Naive B cell (primary cell): ENCODE measurements around the gene RTP5. TPM values are rescaled to one million over a fixed set of nuclear protein-coding genes. Genes with fewer than 3 reads are reported as not detected.
"Not testable (repeated sequence)": the region's sequence is repeated elsewhere in the genome, so short reads cannot be mapped to it uniquely, and the experiment has no call there.

Source experiments
- ATAC-seq, 2 donors: fragments of 150-1000 bp; cut with Tn5 transposase; 2 replicates each; pipeline ENCODE4 v1.10.0; 2021; ENCODE audit warnings: low read depth in 2 of 2, mild to moderate bottlenecking in 2 of 2, moderate library complexity in 2 of 2
- DNase-seq: peaks from one replicate; pipeline ENCODE4 v3.0.0; 2022
- H3K27ac Mint-ChIP-seq, 6 donors: one replicate each; pipeline ENCODE4 v1.8.0; 2020 to 2022; ENCODE audit warnings: mild to moderate bottlenecking in 6 of 6, mixed read lengths in 6 of 6, moderate library complexity in 5 of 6, inconsistent platforms in 2 of 6
- H3K27me3 Mint-ChIP-seq, 3 donors: one replicate each; pipeline ENCODE4 v1.8.0; 2021 to 2022; ENCODE audit warnings: mixed read lengths in 3 of 3, mild to moderate bottlenecking in 1 of 3
- H3K36me3 Mint-ChIP-seq, 2 donors: one replicate each; pipeline ENCODE4 v1.8.0; 2020 to 2022; ENCODE audit warnings: mixed read lengths in 2 of 2, inconsistent platforms in 1 of 2, mild to moderate bottlenecking in 1 of 2
- H3K4me1 Mint-ChIP-seq, 3 donors: one replicate each; pipeline ENCODE4 v1.8.0; 2020 to 2022; ENCODE audit warnings: mixed read lengths in 3 of 3, inconsistent platforms in 1 of 3, mild to moderate bottlenecking in 1 of 3, moderate library complexity in 1 of 3
- H3K4me3 Mint-ChIP-seq, 8 donors: one replicate each; pipeline ENCODE4 v1.8.0; 2020 to 2022; ENCODE audit warnings: mild to moderate bottlenecking in 8 of 8, mixed read lengths in 8 of 8, moderate library complexity in 8 of 8, inconsistent platforms in 2 of 8
- H3K9me3 Mint-ChIP-seq, 7 donors: one replicate each; pipeline ENCODE4 v1.8.0; 2020 to 2022; ENCODE audit warnings: mixed read lengths in 7 of 7, mild to moderate bottlenecking in 5 of 7, inconsistent platforms in 2 of 7, moderate library complexity in 1 of 7
- polyA plus RNA-seq, 6 donors: library from polyadenylated mRNA; unstranded; fragments of 300-500 nt; fragmentation: Illumina TruSeq; gene quantifications; one replicate each; pipeline ENCODE4 v1.2.3, GENCODE V29; 2021; ENCODE audit warnings: low read depth in 6 of 6

RTP5 gene
- polyA plus RNA-seq, 6 donors from 2014 or later: not detected

GRCh38 chr2:241913703-241914102 is 44.2 kb downstream of the RTP5 start:
- ATAC-seq (no peak), DNase-seq (no peak)
- H3K4me3 Mint-ChIP-seq: no peak overlapping the region
- H3K4me1 Mint-ChIP-seq: peaks cover 10 to 38% (median 37%) of the 10 kb centered on the region in 3 donors
- no peak overlapping the region for H3K27ac Mint-ChIP-seq
- peaks cover 0 to 14% (median 5%) of the 10 kb centered on the region in 7 donors for H3K9me3 Mint-ChIP-seq
- peaks cover 20 to 35% of the 10 kb centered on the region in 2 donors for H3K36me3 Mint-ChIP-seq
- H3K27me3 Mint-ChIP-seq: no peaks in the 10 kb centered on the region

DNA sequence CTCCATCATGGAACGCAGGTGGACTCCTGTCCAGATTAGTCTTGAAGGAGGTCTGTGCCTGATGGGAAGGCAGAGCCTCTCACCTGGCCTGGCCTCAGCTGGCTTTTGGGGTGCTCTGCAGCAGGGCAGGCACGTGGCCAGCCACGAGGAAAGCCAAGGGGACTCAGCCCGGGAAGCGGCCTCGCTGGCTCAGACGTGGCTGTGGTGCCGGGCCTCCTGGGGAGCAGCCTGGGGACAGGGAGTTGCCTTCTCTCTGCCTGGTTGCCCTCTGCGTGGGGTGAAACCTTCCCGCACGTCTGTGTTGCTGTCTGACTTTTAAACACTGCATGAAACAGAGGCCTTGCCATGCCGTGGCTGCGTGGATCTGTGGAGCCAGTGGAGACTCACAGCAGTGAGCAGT is 45.0 kb downstream of the RTP5 start:
- H3K36me3 Mint-ChIP-seq: peaks cover 20 to 35% of the 10 kb centered on the region in 2 donors
- no peaks in the 10 kb centered on the region for H3K27me3 Mint-ChIP-seq
- peaks cover 5 to 38% (median 37%) of the 10 kb centered on the region in 3 donors for H3K4me1 Mint-ChIP-seq
- no peak for ATAC-seq
- peaks cover 0 to 14% (median 5%) of the 10 kb centered on the region in 7 donors for H3K9me3 Mint-ChIP-seq
- H3K27ac Mint-ChIP-seq: peak overlapping the region in 1 of 6 donors; percentile 51
- H3K4me3 Mint-ChIP-seq: no peak overlapping the region
- no peak for DNase-seq

GRCh38 chr2:241921631-241922030 is 52.1 kb downstream of the RTP5 start:
- H3K27ac Mint-ChIP-seq: not testable (repeated sequence)

DNA sequence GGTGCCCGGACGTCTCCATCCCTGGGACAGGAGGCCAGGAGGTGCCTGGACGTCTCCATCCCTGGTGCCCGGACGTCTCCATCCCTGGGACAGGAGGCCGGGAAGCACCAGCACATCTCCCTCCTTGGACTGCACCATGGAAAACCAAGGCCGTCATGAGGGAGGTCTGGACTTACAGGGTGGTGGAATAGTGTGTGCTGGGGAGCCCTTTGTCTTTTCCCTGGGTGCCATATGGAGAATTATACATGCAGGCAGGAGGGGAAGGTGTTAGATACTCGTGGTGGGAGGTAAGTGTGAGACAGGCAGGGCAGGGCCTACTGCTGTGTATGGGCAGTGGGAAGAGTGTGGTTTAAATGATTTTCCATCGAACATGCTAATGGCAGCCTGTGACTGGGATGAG is 52.9 kb downstream of the RTP5 start:
- no peak for DNase-seq
- Mint-ChIP-seq H3K27ac (peak overlapping the region in 1 of 6 donors; percentile 63), H3K27me3 (no peaks in the 10 kb centered on the region), H3K4me1 (peaks cover 4 to 14% (median 11%) of the 10 kb centered on the region in 3 donors), H3K4me3 (no peak overlapping the region), H3K9me3 (no peaks in the 10 kb centered on the region), H3K36me3 (no peaks in the 10 kb centered on the region)
- ATAC-seq: no peak

More at GRCh38 chr2:241921631-241922030, 52.1 kb downstream of the RTP5 start:
- DNase-seq, H3K9me3 Mint-ChIP-seq, H3K36me3 Mint-ChIP-seq, H3K4me3 Mint-ChIP-seq, ATAC-seq, H3K27me3 Mint-ChIP-seq: not testable (repeated sequence)
- peaks cover 4 to 19% (median 15%) of the 10 kb centered on the region in 3 donors for H3K4me1 Mint-ChIP-seq

DNA sequence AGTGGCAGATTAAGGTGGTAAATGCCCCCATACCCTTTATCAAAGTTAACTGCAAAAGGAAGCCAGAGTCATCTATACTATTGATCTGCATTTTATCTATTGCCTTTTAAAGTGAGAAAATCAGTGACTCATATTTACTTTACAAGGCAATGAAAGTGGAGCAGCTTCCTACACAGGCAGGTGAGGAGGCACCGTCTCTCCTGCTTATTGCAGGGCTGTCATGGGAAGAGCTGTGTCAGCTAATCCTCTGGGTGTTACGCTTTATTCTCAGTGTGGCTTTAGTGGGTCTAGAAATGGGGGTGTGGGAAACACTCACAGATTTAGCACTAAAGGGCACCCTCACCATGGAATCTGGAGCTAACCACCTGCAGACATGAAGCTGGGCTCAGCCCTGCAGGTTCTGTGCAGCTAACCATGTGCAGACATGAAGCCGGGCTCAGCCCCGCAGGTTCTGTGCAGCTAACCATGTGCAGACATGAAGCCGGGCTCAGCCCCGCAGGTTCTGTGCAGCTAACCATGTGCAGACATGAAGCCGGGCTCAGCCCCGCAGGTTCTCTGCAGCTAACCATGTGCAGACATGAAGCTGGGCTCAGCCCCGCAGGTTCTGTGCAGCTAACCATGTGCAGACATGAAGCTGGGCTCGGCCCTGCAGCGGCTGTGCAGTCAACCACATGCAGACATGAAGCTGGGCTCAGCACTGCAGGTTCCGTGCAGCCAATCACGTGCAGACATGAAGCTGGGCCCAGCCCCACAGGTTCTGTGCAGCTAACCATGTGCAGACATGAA is 53.5 kb downstream of the RTP5 start:
- DNase-seq, H3K4me3 Mint-ChIP-seq, H3K9me3 Mint-ChIP-seq, H3K36me3 Mint-ChIP-seq, H3K4me1 Mint-ChIP-seq, H3K27me3 Mint-ChIP-seq, ATAC-seq: not testable (repeated sequence)
- peak overlapping the region in 1 of 6 donors; percentile 63 for H3K27ac Mint-ChIP-seq

Other genes with a start within 250 kb of the RTP5 start
- 10 to 100 TPM; 23.8 to 48.4 (median 29.9) TPM for gene THAP4, start 232.6 kb upstream of the RTP5 start, polyA plus RNA-seq
- gene ATG4B, start 232.0 kb upstream of the RTP5 start, polyA plus RNA-seq: 10 to 100 TPM; 61.5 to 74.6 (median 64.5) TPM
- 10 to 100 TPM; 27.6 to 38.3 (median 36.6) TPM for gene DTYMK, start 182.9 kb upstream of the RTP5 start, polyA plus RNA-seq
- gene ING5, start 167.7 kb upstream of the RTP5 start, polyA plus RNA-seq: 10 to 100 TPM; 20.3 to 34.4 (median 24.4) TPM
- 1 to 10 TPM; 1.1 to 7.2 (median 2.4) TPM for gene D2HGDH, start 135.1 kb upstream of the RTP5 start, polyA plus RNA-seq
- gene GAL3ST2, start 92.9 kb upstream of the RTP5 start, polyA plus RNA-seq: not detected
- 1 to 10 TPM in 1 of 6 donors, under 1 TPM in 1, not detected in 4; 0.55 to 1.7 TPM for gene NEU4, start 60.5 kb upstream of the RTP5 start, polyA plus RNA-seq
- gene PDCD1, start 10.8 kb upstream of the RTP5 start, polyA plus RNA-seq: not detected